HepG2 (cell line): Measurements from ENCODE around the gene PDZD4.

Source experiments
- NCOA2 ChIP-seq: sonication (generic); formaldehyde crosslinking; IDR thresholded peaks from 2 replicates; pipeline ENCODE4 v1.8.0; 2022; ENCODE audit warnings: inconsistent platforms
- POLR2AphosphoS5 ChIP-seq: IDR thresholded peaks from 2 replicates; pipeline ENCODE4 v1.6.1; 2012; ENCODE audit warnings: low read depth, low read length
- SMARCC2 ChIP-seq: fragments of 450-650 bp; IDR thresholded peaks from 2 replicates; pipeline ENCODE4 v1.6.1; 2017; ENCODE audit warnings: antibody characterized with exemption, mild to moderate bottlenecking
- ZFX ChIP-seq: sonication (generic); formaldehyde crosslinking; IDR thresholded peaks from 2 replicates; pipeline ENCODE4 v1.4.0; 2020; ENCODE audit warnings: mild to moderate bottlenecking, low read depth, missing genetic modification reagents, moderate library complexity
- ZHX1 ChIP-seq: sonication (generic); formaldehyde crosslinking; IDR thresholded peaks from 2 replicates; pipeline ENCODE4 v1.8.1; 2022; ENCODE audit warnings: low read depth, mild to moderate bottlenecking, missing genetic modification reagents
- ZNF121 ChIP-seq: sonication (generic); formaldehyde crosslinking; IDR thresholded peaks from 2 replicates; pipeline ENCODE4 v1.5.0; 2020; ENCODE audit warnings: mild to moderate bottlenecking, missing genetic modification reagents
- ZNF232 ChIP-seq: sonication (generic); formaldehyde crosslinking; IDR thresholded peaks from 2 replicates; pipeline ENCODE4 v1.4.0; 2020; ENCODE audit warnings: missing genetic modification reagents, borderline replicate concordance
- ZNF713 ChIP-seq: sonication (generic); formaldehyde crosslinking; IDR thresholded peaks from 2 replicates; pipeline ENCODE4 v1.4.0; 2020; ENCODE audit warnings: mild to moderate bottlenecking, missing genetic modification reagents
- ZNF749 ChIP-seq: sonication (generic); formaldehyde crosslinking; IDR thresholded peaks from 2 replicates; pipeline ENCODE4 v1.8.0; 2022; ENCODE audit warnings: mild to moderate bottlenecking, missing genetic modification reagents, moderate library complexity, borderline replicate concordance
- TF ChIP-seq, protein P1 (sequence below): sonication (generic); formaldehyde crosslinking; IDR thresholded peaks from 2 replicates; pipeline ENCODE4 v1.5.0; 2020; ENCODE audit warnings: mild to moderate bottlenecking, missing genetic modification reagents, moderate library complexity
- TF ChIP-seq, protein P2 (sequence below): IDR thresholded peaks from 2 replicates; pipeline ENCODE4 v1.6.1; 2012; ENCODE audit warnings: inconsistent platforms
- TF ChIP-seq, protein P3 (sequence below): sonication (generic); formaldehyde crosslinking; IDR thresholded peaks from 2 replicates; pipeline ENCODE4 v1.4.0; 2020; ENCODE audit warnings: missing genetic modification reagents

DNA sequence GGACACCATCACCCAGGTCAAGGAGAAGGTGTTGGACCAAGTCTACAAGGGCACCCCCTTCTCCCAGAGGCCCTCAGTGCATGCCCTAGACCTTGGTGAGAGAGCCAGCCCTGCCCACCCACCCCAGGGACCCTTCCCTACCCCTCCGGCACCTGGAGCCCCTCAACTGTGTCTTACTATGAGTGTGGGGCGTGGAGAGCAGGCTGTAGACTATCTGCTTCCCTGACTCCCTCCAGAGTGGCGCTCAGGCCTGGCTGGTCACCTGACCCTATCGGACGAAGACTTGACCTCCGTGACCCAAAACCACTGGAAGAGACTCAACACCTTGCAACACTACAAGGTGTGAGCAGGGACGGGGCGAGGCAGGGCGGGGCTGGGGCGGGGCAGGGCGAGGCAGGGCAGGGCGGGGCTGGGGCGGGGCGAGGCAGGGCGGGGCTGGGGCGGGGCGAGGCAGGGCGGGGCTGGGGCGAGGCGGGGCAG is 54.2 kb downstream of the PDZD4 start:
- TF ChIP-seq, protein P1, sequence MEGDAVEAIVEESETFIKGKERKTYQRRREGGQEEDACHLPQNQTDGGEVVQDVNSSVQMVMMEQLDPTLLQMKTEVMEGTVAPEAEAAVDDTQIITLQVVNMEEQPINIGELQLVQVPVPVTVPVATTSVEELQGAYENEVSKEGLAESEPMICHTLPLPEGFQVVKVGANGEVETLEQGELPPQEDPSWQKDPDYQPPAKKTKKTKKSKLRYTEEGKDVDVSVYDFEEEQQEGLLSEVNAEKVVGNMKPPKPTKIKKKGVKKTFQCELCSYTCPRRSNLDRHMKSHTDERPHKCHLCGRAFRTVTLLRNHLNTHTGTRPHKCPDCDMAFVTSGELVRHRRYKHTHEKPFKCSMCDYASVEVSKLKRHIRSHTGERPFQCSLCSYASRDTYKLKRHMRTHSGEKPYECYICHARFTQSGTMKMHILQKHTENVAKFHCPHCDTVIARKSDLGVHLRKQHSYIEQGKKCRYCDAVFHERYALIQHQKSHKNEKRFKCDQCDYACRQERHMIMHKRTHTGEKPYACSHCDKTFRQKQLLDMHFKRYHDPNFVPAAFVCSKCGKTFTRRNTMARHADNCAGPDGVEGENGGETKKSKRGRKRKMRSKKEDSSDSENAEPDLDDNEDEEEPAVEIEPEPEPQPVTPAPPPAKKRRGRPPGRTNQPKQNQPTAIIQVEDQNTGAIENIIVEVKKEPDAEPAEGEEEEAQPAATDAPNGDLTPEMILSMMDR (CRISPR knock-in tag) = no peak
- TF ChIP-seq ZNF121 (CRISPR knock-in tag) (no peak), POLR2AphosphoS5 (no peak), ZNF232 (CRISPR knock-in tag) (no peak), NCOA2 (no peak), SMARCC2 (no peak), ZNF749 (CRISPR knock-in tag) (no peak), ZFX (CRISPR knock-in tag) (no peak), ZNF713 (no peak), ZHX1 (CRISPR knock-in tag) (no peak)
- TF ChIP-seq, protein P2, sequence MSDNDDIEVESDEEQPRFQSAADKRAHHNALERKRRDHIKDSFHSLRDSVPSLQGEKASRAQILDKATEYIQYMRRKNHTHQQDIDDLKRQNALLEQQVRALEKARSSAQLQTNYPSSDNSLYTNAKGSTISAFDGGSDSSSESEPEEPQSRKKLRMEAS = no peak
- TF ChIP-seq, protein P3, sequence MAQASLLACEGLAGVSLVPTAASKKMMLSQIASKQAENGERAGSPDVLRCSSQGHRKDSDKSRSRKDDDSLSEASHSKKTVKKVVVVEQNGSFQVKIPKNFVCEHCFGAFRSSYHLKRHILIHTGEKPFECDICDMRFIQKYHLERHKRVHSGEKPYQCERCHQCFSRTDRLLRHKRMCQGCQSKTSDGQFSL (CRISPR knock-in tag) = no peak
